Fibroblast of the aortic adventitia (primary cell): Measurements from ENCODE around the gene SLC6A6. TPM values are rescaled to one million over a fixed set of nuclear protein-coding genes. Genes with fewer than 3 reads are reported as not detected.

Source experiments
- DNase-seq: peaks from one replicate; pipeline ENCODE4 v3.0.0-alpha.2; 2010; ENCODE audit warnings: low read depth
- H3K4me3 ChIP-seq: 2 replicates; pipeline ENCODE4 v1.5.1; 2011; ENCODE audit warnings: low read depth, mild to moderate bottlenecking, control low read depth, low read length, moderate library complexity
- CTCF ChIP-seq: IDR thresholded peaks from 2 replicates; pipeline ENCODE4 v1.5.1; 2011; ENCODE audit warnings: mild to moderate bottlenecking, low read length, control low read depth, inconsistent platforms; ENCODE audit not compliant: insufficient read depth
- total RNA-seq: library from RNA; depleted of rRNA; stranded (reverse); fragments of >200 nt; gene quantifications from 2 replicates; pipeline ENCODE4 v1.2.3, GENCODE V29; 2012; ENCODE audit warnings: low replicate concordance

SLC6A6 gene
- total RNA-seq, 1 donor = 31.4 TPM

DNA sequence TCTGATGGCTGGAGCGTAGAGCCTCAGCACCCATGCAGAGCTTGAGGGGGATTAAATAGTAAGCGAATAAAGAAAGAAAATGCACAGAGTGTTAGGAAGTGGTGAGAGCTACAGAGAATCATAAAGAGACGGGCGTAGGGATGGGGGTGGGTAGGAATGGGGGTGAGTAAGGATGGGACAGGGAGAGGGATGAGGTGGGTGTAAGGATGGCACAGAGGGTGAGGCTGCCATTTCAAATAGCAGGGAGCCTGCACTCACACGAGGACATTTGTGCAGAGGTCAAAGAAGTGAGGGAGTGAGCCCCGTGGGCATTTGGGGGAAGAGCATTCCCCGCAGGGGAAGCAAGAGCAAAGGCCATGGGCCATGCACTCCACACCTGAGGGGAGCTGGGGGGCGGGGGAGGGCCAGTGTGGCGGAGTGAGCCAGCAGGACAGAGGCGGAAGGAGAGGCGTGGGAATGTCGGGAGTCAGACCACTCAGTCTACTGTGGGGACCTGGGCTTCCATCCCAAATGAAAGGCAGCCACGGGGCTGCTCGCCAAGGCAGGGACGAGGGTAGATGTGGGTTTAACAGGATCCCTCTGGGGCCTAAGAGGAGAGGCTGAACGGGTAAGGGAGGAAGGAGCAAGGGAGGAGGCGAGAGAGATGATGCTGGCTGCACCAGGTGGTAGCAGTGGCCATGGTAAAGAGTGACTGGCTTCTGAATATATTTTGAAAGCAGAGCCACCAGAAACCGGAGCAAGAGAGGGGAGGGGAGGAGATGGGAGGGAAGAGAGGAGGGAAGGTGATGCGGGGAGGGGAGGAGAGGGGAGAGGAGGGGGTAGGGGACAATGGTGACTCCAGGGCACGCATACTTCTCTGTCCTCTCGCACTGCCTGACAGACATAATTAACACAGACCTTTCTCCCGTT, 35.2 kb upstream of the SLC6A6 start:
- H3K4me3 ChIP-seq = no peak overlapping the region
- no peak for DNase-seq
- TF ChIP-seq CTCF = no peak

DNA sequence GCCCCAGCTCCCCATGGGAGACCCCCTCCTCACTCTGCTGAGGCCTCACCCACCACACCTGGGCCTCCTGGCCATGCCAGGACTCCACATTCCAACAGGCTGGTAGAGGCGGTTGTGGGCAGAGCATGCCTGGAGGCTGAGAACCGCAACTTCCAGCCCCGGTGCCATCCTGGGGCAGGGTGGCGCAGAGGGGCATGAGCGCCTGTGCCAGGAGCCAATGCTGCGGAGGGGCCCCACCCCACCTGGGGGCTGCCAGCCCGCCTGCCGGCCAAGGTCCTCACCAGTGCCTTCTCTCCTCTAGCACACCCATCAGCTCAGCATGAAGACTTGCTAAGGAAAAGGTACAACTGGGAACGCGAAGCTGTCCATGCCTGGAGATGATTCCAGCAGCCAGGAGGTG, 34.3 kb upstream of the SLC6A6 start:
- TF ChIP-seq CTCF = no peak
- DNase-seq = no peak
- H3K4me3 ChIP-seq = no peak overlapping the region

- no peak overlapping the region for H3K4me3 ChIP-seq
- no peak for TF ChIP-seq CTCF
- no peak for DNase-seq
Measured at GRCh38 chr3:14368885-14369284, 33.5 kb upstream of the SLC6A6 start.

DNA sequence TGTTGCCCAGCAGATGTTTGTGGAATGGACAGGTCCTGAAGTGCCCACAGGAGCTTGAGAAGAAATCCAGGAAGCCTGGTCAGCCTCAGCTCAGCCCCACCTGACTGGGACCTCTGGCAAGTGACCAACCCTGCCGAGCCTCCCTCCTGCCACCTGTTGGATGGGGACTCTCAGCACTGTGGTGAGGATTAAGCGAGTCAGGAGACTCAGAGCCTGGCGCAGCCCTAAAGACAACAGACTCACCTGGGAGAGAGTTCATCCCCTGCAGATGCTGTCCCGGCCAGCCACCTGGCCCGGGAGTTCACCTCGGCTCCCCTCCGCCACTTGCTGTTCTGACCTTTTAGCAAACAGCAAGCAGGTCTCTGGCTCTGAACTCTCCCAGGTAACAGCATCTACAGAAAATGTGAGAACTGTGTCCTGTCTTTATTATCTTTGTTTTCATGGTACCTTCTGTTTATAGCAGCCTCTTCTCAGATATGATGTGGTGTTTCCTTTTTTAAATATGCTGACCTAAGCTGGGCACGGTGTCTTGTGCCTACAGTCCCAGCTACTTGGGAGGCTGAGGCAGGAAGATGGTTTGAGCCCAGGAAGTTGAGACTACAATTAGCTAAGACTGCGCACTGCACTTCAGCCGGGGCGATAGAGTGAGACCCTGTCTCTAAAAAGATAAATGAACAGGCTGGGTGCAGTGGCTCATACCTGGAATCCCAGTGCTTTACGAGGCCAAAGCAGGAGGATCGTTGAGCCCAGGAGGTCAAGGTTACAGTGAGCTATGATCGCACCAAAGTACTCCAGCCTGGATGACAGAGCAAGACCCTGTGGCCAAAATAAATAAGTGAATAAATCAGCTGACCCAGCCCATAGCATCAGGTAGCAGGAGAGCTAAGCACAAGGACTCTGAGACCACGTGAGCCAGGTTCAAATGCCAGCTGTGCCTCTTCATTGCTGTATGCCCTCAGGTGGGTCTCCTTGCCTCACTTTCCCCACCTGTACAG, 32.4 kb upstream of the SLC6A6 start:
- no peak for DNase-seq
- TF ChIP-seq CTCF = no peak
- H3K4me3 ChIP-seq = no peak overlapping the region

DNA sequence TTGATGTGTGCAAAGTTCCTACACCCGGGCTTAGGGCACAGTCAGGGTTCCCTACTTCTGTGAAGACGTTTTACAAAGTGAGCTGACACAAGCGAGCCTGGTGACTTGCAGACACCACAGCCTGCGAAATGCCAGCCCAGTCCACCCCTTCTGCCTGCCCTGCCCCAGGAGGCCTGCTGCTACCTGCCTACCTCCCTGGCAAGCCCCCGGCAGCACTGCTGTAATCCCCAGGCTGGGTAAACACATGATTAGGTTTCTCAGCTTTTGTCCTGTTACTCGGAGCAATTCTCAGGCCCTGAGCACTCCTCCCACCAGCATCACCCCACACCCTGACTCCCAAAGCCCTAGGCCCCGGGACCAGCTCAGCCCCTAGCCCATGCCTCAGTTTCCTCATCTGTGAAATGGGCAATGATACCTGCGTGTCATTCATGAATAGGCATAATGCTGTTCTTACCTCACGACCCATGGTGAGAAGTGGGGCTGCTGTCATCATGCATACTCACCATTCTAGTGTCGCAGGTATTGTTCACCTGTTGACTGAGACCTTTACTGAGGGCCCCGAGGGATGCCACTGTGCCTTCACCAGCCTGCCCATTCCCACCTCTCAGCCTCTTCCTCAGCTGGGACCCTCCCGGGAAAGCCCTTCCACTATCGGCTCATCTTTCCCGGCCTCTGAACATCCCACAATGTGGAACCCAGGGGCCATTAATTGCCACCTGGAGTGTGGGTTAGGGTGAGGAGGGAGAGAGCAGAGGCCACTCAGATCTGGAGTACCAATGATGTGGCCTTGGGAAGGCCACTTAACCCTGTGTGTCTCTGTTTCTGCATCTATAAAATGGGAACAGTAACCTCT, 31.5 kb upstream of the SLC6A6 start:
- DNase-seq = no peak
- TF ChIP-seq CTCF = no peak
- no peak overlapping the region for H3K4me3 ChIP-seq
